Kasumi-1 (cell line): Measurements from ENCODE around the gene EP300.

Source experiments
- DNase-seq, 2 experiments: peaks; one replicate each; lab custom pipeline; 2025; lab: John Stamatoyannopoulos, UW

Gene EP300

GRCh38 chr22:41206719-41207118 lies 114.3 kb downstream of the EP300 start:
- DNase-seq, result no peak

GRCh38 chr22:41215409-41215808 lies 123.0 kb downstream of the EP300 start:
- DNase-seq, result no peak

GRCh38 chr22:41215926-41216325 lies 123.5 kb downstream of the EP300 start:
- DNase-seq, result no peak

GRCh38 chr22:41216984-41217383 lies 124.6 kb downstream of the EP300 start:
- no peak for DNase-seq

- peak; percentile 98 for DNase-seq
Measured at GRCh38 chr22:41217553-41218157, 125.3 kb downstream of the EP300 start.

- no peak for DNase-seq
Measured at GRCh38 chr22:41222846-41223507, 130.6 kb downstream of the EP300 start.

GRCh38 chr22:41223535-41223934 lies 131.1 kb downstream of the EP300 start:
- DNase-seq, result no peak

- DNase-seq, result no peak
Measured at GRCh38 chr22:41226723-41227655, 134.6 kb downstream of the EP300 start.

- no peak for DNase-seq
Measured at GRCh38 chr22:41229215-41229614, 136.8 kb downstream of the EP300 start.
